Stimulated activated CD4-positive, alpha-beta T cell treated with anti-CD3 and anti-CD28 coated beads, Interleukin-12 subunit alpha, Interleukin-12 subunit beta, amount 100 ng/mL, for 4 hours (primary cell): ENCODE data around the gene PRR23B.

Experiments used
- DNase-seq: peaks from one replicate; pipeline ENCODE4 v3.0.0-alpha.2; 2020

The PRR23B gene

DNA sequence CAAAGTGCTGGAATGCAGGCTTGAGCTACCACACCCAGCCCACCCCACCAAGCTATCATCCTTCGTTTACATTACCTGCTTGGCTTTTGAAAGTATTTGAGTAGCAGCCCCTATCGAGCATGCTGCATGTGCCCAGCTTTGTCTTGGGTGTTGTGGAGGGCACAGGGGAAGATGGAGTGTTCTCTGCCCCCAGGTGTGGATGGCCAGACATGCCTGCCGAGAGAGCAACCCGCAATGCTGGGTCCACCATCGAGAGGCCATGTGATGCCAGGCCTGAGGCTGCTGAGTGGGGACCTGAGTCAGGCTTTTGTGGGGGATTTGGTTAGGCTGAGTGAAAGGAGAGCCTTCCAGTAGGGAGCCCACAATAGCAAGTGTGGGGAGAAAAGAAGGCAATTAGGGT lies 47.8 kb downstream of the PRR23B start:
- DNase-seq = no peak

DNA sequence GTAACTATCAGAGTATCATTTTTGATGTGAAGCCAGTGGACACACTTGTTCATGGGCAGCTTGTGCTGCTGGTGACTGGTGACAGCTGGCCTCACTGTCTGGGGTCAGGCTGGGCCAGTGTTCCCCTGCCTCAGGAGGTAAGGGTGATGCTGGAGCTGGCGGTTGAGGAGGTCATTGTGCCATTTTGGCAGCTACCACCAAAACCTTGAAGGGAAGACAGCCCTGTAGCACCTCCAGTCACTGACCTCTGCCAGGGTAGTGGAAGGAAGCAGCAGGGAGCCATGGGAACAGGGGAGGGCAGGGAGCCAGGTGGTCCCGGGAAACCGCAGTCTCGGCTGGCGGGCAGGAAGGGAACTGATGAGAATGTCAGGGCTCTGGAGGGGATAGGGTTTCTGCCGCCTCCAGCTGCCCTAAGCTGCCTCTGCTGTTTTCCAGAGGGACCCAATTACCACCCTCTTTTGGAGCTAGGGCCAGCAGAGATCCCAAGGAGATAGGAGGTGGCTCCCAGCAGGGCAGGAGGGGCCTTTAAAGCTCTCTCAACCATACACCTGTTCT lies 48.9 kb downstream of the PRR23B start:
- DNase-seq = no peak
